Activated naive CD4-positive, alpha-beta T cell treated with anti-CD3 and anti-CD28 coated beads, Interleukin-2, amount 10 ng/mL, durations not matched to agents 7 days and 5 days (primary cell): ENCODE results near the gene IPP.
A peak's percentile ranks its signal among the peaks of the same experiment; 100 is the strongest.
"Not testable (repeated sequence)": the region's sequence is repeated elsewhere in the genome, so short reads cannot be mapped to it uniquely, and the experiment has no call there.

ENCODE experiments used
- CTCF ChIA-PET: fragments of 350-600 bp; sonication (Branson Sonifier 250); formaldehyde crosslinking; loops from one replicate; lab custom pipeline; 2021; ENCODE audit warnings: antibody characterized with exemption; lab: Charles Lee
- DNase-seq: peaks from one replicate; pipeline ENCODE4 v3.0.0-alpha.2; 2020
- H3K27ac Mint-ChIP-seq: one replicate; pipeline ENCODE4 v1.8.0; 2021; ENCODE audit warnings: mild to moderate bottlenecking, moderate library complexity, mixed read lengths
- H3K27me3 Mint-ChIP-seq: one replicate; pipeline ENCODE4 v1.8.0; 2021; ENCODE audit warnings: mild to moderate bottlenecking, mixed read lengths
- H3K36me3 Mint-ChIP-seq: one replicate; pipeline ENCODE4 v1.8.0; 2021; ENCODE audit warnings: mixed read lengths
- H3K4me1 Mint-ChIP-seq: one replicate; pipeline ENCODE4 v1.8.0; 2021; ENCODE audit warnings: mixed read lengths
- H3K4me3 Mint-ChIP-seq: one replicate; pipeline ENCODE4 v1.8.0; 2021; ENCODE audit warnings: mild to moderate bottlenecking, moderate library complexity, mixed read lengths
- H3K9me3 Mint-ChIP-seq: one replicate; pipeline ENCODE4 v1.8.0; 2021; ENCODE audit warnings: mixed read lengths

The IPP gene

DNA sequence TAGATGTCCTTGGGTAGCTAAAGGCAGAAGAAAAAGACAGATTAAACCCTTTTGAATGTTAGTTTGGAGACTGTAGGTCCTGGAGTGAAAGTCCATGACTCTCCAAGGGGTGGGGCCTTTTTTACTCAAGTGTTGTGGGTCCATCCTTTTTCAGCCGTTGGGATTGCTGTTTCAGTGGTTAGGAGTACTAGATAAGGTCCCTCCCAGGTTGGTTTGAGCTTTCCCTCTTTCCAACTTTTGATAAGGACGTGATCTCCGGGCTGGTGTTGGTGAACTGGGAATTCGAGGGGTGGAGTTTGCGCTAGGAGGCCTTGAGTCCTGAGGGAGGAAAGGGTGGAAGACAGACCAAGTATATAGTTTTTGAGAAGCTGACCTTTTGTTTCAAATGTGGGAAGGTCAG is 5.2 kb upstream of the IPP start:
- DNase-seq, result no peak
- CTCF ChIA-PET, result no interaction called here
- H3K36me3 Mint-ChIP-seq, result peaks cover 2% of the 10 kb centered on the region
- H3K4me1 Mint-ChIP-seq, result peaks cover 16% of the 10 kb centered on the region
- peaks cover 21% of the 10 kb centered on the region for H3K9me3 Mint-ChIP-seq
- no peak overlapping the region for H3K4me3 Mint-ChIP-seq
- H3K27me3 Mint-ChIP-seq, result peaks cover 25% of the 10 kb centered on the region
- no peak overlapping the region for H3K27ac Mint-ChIP-seq

DNA sequence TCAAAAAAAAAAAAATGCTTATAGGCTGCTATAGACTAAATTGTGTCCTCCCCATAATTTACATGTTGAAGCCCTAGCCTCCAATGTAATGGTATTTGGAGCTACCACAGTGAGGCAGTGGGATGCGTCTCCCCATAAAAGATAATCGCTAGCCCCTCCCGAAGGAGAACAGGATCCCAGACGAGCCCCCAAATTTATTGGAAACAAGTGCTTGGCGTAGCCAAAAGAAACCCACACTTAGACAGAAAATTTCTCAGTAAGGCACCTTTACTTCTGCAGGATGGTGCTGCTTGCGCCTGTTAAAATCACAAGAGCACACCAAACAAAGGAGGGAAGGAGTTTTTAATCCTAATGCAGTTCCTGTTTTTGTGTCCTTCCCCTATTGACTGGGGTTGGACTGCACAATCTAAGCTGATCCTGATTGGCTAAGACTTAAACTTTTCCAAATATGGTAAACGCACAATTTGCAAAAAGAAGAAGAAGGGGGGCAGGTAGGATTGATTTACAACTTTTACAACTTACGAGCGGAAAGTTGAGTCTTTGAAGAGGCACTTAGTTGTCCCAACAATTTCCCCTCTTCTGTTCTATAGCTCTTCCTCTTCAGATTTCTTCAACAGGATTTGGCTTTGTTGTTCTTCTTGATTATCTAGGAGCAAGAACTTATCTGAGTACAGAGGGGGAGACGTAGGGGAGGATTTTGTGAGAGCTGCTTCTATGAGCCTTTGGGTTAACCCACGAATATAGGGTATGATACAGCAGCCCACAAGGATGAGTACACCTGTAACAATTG is 3.0 kb upstream of the IPP start:
- CTCF ChIA-PET, result no interaction called here
- Mint-ChIP-seq H3K27ac (no peak overlapping the region), H3K9me3 (peaks cover 21% of the 10 kb centered on the region), H3K27me3 (peaks cover 10% of the 10 kb centered on the region), H3K4me3 (no peak overlapping the region), H3K4me1 (peaks cover 29% of the 10 kb centered on the region), H3K36me3 (peaks cover 8% of the 10 kb centered on the region)
- DNase-seq, result no peak

DNA sequence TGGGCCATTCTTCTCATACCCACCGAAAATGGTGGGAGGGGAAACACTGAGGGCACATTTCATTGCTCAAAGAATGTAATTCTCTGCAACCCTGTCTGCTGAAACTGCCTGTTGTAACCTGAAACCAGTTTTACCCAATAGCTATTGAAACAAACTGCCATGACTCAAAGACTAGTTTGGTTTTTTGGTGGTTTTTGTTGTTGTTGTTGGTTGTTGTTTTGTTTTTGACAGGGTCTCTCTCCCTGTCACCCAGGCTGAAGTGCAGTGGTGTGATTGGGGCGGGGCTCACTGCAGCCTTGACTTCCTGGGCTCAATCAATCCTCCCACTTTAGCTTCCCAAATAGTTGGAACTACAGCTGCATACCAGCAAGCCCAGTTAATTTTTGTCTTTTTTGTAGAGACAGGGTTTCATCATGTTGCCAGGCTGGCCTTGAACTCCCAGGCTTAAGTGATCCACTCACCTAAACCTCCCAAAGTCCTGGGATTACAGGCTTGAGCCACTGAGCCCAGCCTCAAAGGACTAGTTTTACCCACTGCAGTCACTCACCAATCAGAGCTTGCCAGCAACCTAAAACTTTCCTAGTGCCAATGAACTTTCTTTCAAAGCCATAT is 2.1 kb upstream of the IPP start:
- no peak overlapping the region for H3K27ac Mint-ChIP-seq
- no peak for DNase-seq
- H3K9me3 Mint-ChIP-seq, result peaks cover 21% of the 10 kb centered on the region
- peaks cover 8% of the 10 kb centered on the region for H3K36me3 Mint-ChIP-seq
- peaks cover 31% of the 10 kb centered on the region for H3K4me1 Mint-ChIP-seq
- CTCF ChIA-PET, result no interaction called here
- H3K27me3 Mint-ChIP-seq, result peaks cover 3% of the 10 kb centered on the region
- no peak overlapping the region for H3K4me3 Mint-ChIP-seq

DNA sequence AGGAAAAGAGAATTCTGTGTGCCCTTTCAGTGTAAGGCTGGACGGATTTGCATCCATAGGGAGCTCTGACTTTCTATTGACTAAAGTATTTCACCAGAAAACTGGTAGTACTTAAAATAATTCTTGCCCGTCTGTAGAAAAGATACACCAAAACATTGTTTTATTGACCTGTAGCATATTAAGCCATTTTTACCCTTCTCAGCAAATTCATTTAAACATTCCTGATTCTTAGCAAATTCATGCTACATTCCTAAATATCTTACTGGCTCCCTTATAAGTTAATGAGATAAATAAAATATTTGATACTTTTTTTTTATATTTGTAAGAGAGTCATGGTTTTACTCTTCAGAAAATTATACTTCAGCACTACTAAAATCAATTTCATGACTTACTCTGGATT is 1.6 kb upstream of the IPP start:
- Mint-ChIP-seq H3K27ac (peak overlapping the region; percentile 75), H3K9me3 (peaks cover 21% of the 10 kb centered on the region), H3K4me3 (peak overlapping the region; percentile 54), H3K36me3 (peaks cover 8% of the 10 kb centered on the region), H3K4me1 (peaks cover 31% of the 10 kb centered on the region), H3K27me3 (peaks cover 3% of the 10 kb centered on the region)
- CTCF ChIA-PET, result no interaction called here
- DNase-seq, result no peak

DNA sequence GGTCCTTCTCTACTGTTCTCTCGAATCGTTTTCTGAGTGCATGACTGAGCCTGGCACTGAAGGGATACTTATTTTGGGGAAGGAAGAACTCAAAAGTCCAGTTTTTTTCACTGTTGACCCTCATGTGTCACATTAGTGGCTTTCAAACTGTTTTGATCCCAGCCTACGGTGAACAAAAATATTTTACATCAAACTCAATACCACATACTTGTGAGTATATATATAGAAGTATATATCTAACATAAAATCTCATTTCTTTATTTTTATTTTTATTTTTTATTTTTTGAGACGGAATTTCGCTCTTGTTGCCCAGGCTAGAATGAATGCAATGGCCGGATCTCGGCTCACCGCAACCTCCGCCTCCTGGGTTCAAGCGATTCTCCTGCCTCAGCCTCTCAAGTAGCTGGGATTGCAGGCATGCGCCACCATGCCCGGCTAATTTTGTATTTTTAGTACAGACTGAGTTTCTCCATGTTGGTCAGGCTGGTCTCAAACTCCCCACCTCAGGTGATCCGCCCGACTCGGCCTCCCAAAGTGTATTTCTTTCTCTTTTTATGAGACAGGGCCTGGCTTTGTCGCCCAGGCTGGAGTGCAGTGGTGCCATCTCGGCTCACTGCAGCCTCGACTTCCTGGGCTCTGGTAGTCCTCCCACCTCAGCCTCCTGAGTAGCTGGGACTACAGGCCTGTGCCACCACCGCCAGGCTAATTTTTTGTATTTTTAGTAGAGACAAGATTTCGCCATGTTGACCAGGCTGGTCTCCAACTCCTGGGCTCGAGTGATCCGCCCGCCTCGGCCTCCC is 786 bp upstream of the IPP start:
- Mint-ChIP-seq H3K27ac (peak overlapping the region; percentile 98), H3K4me1 (peaks cover 31% of the 10 kb centered on the region), H3K9me3 (peaks cover 21% of the 10 kb centered on the region), H3K4me3 (peak overlapping the region; percentile 98)
- not testable (repeated sequence) for H3K36me3 Mint-ChIP-seq, H3K27me3 Mint-ChIP-seq, DNase-seq
- CTCF ChIA-PET, result interaction anchor here (0.6 kb wide), 1 partner anchor 228 kb away, joined by 3 read pairs; no protein-coding TSS in a partner anchor

DNA sequence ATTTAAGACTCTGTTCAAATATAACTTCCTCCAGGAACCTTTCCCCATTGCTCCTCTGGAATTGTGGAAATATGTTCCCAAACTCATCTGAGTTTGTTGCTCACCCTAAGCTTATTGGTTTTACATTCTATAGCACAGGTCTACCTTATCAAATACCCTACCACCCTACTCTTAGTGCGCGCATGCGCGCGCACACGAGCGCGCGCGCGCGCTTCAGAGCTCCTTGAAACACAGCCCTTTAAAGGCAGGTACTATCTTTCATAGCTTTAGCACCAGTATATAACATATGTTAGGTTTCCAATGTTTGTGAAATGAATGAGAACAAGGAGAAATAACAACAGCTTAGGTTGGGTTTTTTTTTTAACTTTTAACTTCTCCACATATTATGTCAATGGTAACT is 3.5 kb downstream of the IPP start:
- Mint-ChIP-seq H3K27me3 (no peaks in the 10 kb centered on the region), H3K4me3 (no peak overlapping the region), H3K27ac (no peak overlapping the region), H3K4me1 (peaks cover 26% of the 10 kb centered on the region), H3K36me3 (peaks cover 14% of the 10 kb centered on the region), H3K9me3 (no peaks in the 10 kb centered on the region)
- DNase-seq, result no peak
- CTCF ChIA-PET, result no interaction called here

DNA sequence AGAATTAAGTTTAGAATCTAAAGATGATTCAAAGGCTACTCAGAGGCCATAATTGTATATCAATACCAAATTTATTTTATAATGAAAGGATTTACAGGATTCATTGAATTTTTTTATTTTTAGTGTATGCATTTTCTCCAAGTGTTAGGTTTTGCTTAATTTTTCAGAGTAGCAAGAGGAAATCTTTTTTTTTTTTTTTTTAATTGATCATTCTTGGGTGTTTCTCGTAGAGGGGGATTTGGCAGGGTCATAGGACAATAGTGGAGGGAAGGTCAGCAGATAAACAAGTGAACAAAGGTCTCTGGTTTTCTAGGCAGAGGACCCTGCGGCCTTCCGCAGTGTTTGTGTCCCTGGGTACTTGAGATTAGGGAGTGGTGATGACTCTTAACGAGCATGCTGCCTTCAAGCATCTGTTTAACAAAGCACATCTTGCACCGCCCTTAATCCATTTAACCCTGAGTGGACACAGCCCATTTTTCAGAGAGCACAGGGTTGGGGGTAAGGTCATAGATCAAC is 10.8 kb downstream of the IPP start:
- H3K9me3 Mint-ChIP-seq, CTCF ChIA-PET, H3K4me1 Mint-ChIP-seq, DNase-seq, H3K27me3 Mint-ChIP-seq, H3K27ac Mint-ChIP-seq, H3K4me3 Mint-ChIP-seq: not testable (repeated sequence)
- peaks cover 15% of the 10 kb centered on the region for H3K36me3 Mint-ChIP-seq

DNA sequence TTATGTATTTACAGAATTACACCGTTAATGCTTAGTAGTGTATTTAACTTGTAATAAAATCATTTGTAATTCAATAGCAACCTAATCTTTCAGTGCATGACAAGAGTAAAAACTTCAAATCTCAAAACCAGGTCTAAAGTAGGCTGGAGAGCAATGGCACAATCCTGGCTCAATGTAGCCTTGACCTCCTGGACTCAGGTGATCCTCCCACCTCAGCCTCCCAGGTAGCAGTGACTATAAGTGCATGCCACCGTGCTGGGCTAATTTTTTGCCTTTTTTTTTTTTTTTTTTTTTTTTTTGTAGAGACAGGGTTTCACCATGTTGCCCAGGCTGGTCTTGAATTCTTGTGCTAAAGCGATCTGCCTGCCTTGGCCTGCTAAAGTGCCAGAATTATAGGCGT is 11.3 kb downstream of the IPP start:
- Mint-ChIP-seq H3K27ac (no peak overlapping the region), H3K27me3 (no peaks in the 10 kb centered on the region), H3K4me1 (no peaks in the 10 kb centered on the region), H3K4me3 (no peak overlapping the region), H3K36me3 (peaks cover 15% of the 10 kb centered on the region), H3K9me3 (no peaks in the 10 kb centered on the region)
- DNase-seq, result no peak
- CTCF ChIA-PET, result no interaction called here

DNA sequence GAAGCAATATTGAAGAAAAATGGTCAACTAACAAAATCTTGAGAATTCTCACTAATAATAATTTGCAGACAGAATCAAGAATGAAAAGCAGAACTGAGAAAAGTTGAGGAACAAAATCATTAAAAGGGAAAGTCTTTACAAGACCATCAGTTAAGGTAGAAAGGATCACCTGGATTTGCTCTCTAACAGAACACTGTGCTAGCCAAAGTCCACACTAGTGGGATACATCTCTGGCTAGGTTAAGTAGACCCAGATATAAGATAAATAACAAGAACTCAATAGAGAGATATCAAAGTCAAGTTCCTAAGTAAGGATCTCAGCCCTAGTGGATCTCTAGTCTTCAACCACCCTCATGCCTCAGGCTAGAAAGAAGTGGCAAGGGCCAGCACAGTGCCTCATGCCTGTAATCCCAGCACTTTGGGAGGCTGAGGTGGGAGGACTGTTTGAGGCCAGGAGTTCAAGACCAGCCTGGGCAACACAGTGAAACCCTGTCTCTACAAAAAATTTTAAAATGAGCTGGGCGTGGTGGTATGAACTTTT is 19.6 kb downstream of the IPP start:
- no peak for DNase-seq

DNA sequence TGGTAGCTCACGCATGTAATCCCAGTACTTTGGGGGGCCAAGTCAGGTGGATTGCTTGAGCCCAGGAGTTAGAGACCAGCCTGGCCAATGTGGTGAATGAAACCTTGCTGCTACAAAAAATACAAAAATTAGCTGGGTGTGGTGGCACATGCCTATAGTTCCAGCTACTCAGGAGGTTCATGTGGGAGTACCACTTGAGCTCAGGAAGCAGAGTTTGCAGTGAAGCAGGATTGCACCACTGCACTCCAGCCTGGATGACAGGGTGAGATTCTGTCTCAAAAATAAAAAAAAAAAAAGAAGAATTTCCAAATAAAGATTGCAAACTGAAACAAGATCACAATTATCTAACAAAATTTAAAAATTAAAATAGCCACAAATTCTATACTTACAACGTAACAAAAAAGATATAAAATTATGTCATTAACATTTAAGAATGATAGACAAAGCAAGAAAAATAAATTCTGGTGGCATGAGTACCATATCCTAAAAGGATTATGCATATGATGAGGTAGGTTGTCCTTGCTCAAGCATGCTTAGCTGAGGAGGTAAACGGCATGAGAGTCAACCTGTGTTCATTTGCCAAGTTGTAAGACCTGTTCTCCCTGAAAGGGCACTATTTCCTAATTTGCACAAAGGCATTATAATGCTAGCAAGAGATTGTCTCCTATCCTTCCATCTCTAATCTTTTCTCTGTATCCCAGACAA is 20.2 kb downstream of the IPP start:
- Mint-ChIP-seq H3K36me3 (no peaks in the 10 kb centered on the region), H3K27me3 (no peaks in the 10 kb centered on the region), H3K27ac (no peak overlapping the region), H3K9me3 (no peaks in the 10 kb centered on the region), H3K4me3 (no peak overlapping the region), H3K4me1 (no peaks in the 10 kb centered on the region)
- CTCF ChIA-PET, result no interaction called here
- DNase-seq, result no peak

More for the DNA sequence above, 19.6 kb downstream of the IPP start:
- CTCF ChIA-PET, result no interaction called here
- Mint-ChIP-seq H3K9me3 (no peaks in the 10 kb centered on the region), H3K36me3 (no peaks in the 10 kb centered on the region), H3K4me1 (no peaks in the 10 kb centered on the region), H3K4me3 (no peak overlapping the region), H3K27me3 (no peaks in the 10 kb centered on the region), H3K27ac (no peak overlapping the region)

DNA sequence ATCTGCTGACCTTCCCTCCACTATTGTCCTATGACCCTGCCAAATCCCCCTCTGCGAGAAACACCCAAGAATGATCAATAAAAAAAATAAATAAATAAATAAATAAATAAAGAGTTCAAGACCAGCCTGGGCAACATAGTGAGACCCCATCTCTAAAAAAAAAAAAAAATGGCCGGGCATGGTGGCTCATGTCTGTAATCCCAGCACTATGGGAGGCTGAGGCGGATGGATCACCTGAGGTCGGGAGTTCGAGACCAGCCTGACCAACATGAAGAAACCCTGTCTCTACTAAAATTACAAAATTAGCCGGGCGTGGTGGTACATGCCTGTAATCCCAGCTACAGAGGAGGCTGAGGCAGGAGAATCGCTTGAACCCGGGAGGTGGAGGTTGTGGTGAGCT is 24.4 kb downstream of the IPP start:
- CTCF ChIA-PET, H3K27me3 Mint-ChIP-seq, H3K9me3 Mint-ChIP-seq, H3K4me3 Mint-ChIP-seq, DNase-seq, H3K36me3 Mint-ChIP-seq, H3K27ac Mint-ChIP-seq, H3K4me1 Mint-ChIP-seq: not testable (repeated sequence)

DNA sequence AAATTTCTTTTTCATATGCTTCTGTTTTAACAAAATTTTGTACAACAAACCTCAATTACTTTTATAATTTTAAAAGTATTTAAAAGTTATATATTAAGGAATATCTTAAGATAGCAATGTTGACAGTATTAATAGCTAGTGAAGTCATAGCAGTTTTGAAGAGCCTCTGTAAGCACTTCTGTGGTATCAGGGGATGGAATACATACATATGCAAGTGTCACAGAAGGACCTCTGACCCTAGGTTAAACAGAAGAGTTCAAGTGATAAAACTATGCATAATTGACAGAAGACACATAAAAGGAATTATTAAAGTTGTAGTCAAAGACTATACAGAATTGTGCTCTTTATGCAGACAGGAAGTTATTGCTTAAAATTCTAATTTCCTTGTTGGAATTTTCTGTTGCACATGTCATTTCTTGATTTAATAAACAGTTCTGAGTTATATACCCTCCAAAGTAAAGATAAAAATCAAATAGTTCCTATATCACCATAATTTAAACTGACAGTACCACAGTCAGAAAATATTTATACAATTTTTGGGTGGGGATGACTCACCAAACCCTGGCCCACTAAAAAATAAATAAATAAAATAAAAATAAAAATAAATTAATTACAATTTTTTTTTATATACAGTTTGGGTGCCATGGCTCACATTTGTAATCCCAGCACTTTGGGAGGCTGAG is 27.1 kb downstream of the IPP start:
- CTCF ChIA-PET, result no interaction called here
- H3K36me3 Mint-ChIP-seq, result no peaks in the 10 kb centered on the region
- H3K4me1 Mint-ChIP-seq, result no peaks in the 10 kb centered on the region
- H3K4me3 Mint-ChIP-seq, result no peak overlapping the region
- H3K27me3 Mint-ChIP-seq, result no peaks in the 10 kb centered on the region
- no peaks in the 10 kb centered on the region for H3K9me3 Mint-ChIP-seq
- DNase-seq, result no peak
- no peak overlapping the region for H3K27ac Mint-ChIP-seq

DNA sequence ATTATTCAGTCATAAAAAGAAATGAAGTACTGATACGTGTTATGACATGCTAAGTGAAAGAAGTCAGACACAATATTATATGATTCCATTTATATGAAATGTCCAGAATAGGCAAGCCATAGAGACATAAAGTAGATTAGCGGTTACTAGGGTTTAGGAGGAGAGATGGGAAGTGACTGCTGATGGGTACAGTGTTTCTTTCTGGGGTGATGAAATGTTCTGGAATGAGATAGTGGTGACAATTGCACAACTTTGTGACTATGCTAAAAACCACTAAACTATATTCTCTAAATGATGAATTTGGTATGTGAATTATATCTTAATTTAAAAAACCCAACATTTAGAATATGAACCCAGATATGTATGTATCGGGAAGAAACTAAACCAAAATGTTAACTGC is 27.6 kb downstream of the IPP start:
- no peaks in the 10 kb centered on the region for H3K9me3 Mint-ChIP-seq
- CTCF ChIA-PET, result no interaction called here

More for the DNA sequence above, 27.6 kb downstream of the IPP start:
- no peak overlapping the region for H3K27ac Mint-ChIP-seq
- no peaks in the 10 kb centered on the region for H3K27me3 Mint-ChIP-seq
- no peak for DNase-seq
- H3K4me1 Mint-ChIP-seq, result no peaks in the 10 kb centered on the region
- no peaks in the 10 kb centered on the region for H3K36me3 Mint-ChIP-seq
- no peak overlapping the region for H3K4me3 Mint-ChIP-seq
